Panc1 (cell line): ENCODE data around the gene SPATA22. TPM values are rescaled to one million over a fixed set of nuclear protein-coding genes. Genes with fewer than 3 reads are reported as not detected.

Experiments used
- ATAC-seq: fragments of 200-7000 bp; cut with Tn5 transposase; 2 replicates; pipeline ENCODE4 v1.9.1; 2020; ENCODE audit warnings: mild to moderate bottlenecking, moderate library complexity
- BruUV-seq: library from RNA; stranded (reverse); fragments of 400-500 nt; replicated peaks from 2 replicates; lab custom pipeline; 2021; lab: Mats Ljungman, UMichigan
- CTCF ChIA-PET: fragments of 300-600 bp; sonication (Branson Sonifier 250); formaldehyde crosslinking; loops from one replicate; lab custom pipeline; 2022; ENCODE audit warnings: antibody characterized with exemption; lab: Charles Lee
- POLR2A ChIA-PET: fragments of 300-600 bp; sonication (Branson Sonifier 250); formaldehyde crosslinking; loops from one replicate; lab custom pipeline; 2022; ENCODE audit warnings: antibody characterized with exemption; lab: Charles Lee
- DNase-seq: peaks from one replicate; pipeline ENCODE4 v3.0.0-alpha.2; 2010; ENCODE audit warnings: low read depth, low spot score
- H3K27ac ChIP-seq: 2 replicates; pipeline ENCODE4 v1.5.1; 2011; ENCODE audit warnings: mild to moderate bottlenecking, low read length, inconsistent platforms
- H3K27me3 ChIP-seq: fragments of 200-500 bp; sonication (Bioruptor generic); 2 replicates; pipeline ENCODE4 v1.6.0; 2014; ENCODE audit warnings: low read length, inconsistent platforms; ENCODE audit not compliant: control insufficient read depth, insufficient read depth
- H3K36me3 ChIP-seq: fragments of 200-500 bp; sonication (Bioruptor generic); 2 replicates; pipeline ENCODE4 v1.5.1; 2014; ENCODE audit warnings: inconsistent platforms, mild to moderate bottlenecking, low read length, moderate library complexity; ENCODE audit not compliant: control insufficient read depth, insufficient read depth
- H3K4me1 ChIP-seq: 2 replicates; pipeline ENCODE4 v1.5.1; 2011; ENCODE audit warnings: inconsistent platforms, mild to moderate bottlenecking, low read length, moderate library complexity; ENCODE audit not compliant: control insufficient read depth, insufficient read depth
- H3K4me3 ChIP-seq, 2 experiments: 2 replicates each; pipeline ENCODE4 v1.5.1; 2011 to 2012; ENCODE audit warnings: low read depth in 2 of 2, low read length in 2 of 2, mild to moderate bottlenecking in 2 of 2, inconsistent platforms in 1 of 2, moderate library complexity in 1 of 2
- H3K9me3 ChIP-seq: fragments of 200-500 bp; sonication (Bioruptor generic); 2 replicates; pipeline ENCODE4 v1.5.1; 2014; ENCODE audit warnings: low read depth, mild to moderate bottlenecking, inconsistent platforms, low read length, moderate library complexity; ENCODE audit not compliant: control insufficient read depth, insufficient read depth
- CTCF ChIP-seq: fragments of 450-650 bp; IDR thresholded peaks from 2 replicates; pipeline ENCODE4 v1.5.1; 2017; ENCODE audit warnings: mild to moderate bottlenecking
- POLR2AphosphoS5 ChIP-seq: IDR thresholded peaks from 2 replicates; pipeline ENCODE4 v1.6.1; 2012; ENCODE audit warnings: mild to moderate bottlenecking, low read depth, low read length, moderate library complexity
- REST ChIP-seq, 2 experiments: IDR thresholded peaks; 2 replicates each; pipeline ENCODE4 v1.6.1; 2011 to 2012; ENCODE audit warnings: low read depth in 2 of 2, control low read depth in 1 of 2, low read length in 1 of 2, mild to moderate bottlenecking in 1 of 2, moderate library complexity in 1 of 2; ENCODE audit not compliant: insufficient read depth in 1 of 2
- SIN3A ChIP-seq: IDR thresholded peaks from 2 replicates; pipeline ENCODE4 v1.6.1; 2012; ENCODE audit warnings: low read depth, mild to moderate bottlenecking, low read length, moderate library complexity, borderline replicate concordance; ENCODE audit not compliant: insufficient read depth
- TCF7L2 ChIP-seq: IDR thresholded peaks from 2 replicates; pipeline ENCODE4 v1.6.1; 2011; ENCODE audit warnings: mild to moderate bottlenecking, low read depth, low read length, inconsistent platforms
- in situ Hi-C: cut with HindIII; loops from 2 replicates; pipeline ENCODE4 v1.10.0; 2016; ENCODE audit warnings: low sequenced_read_pairs, low pct_unique_long_range_greater_than_20kb
- intact Hi-C: fragments of 100-400 bp; cut with micrococcal nuclease; formaldehyde crosslinking; loops from one replicate; pipeline ENCODE4 v1.10.0; 2022; ENCODE audit not compliant: unreplicated experiment
- total RNA-seq: library from RNA; stranded (reverse); gene quantifications from one replicate; pipeline ENCODE4 v1.2.1, GENCODE V29; 2021; ENCODE audit not compliant: unreplicated experiment

SPATA22 gene
- total RNA-seq, 1 experiment from 2014 or later, result not detected

GRCh38 chr17:3474212-3474611 is 2.6 kb upstream of the SPATA22 start:
- Histone ChIP-seq H3K4me1 (no peaks in the 10 kb centered on the region), H3K9me3 (no peaks in the 10 kb centered on the region), H3K27me3 (no peaks in the 10 kb centered on the region; the same call in 1 of the 2 replicates), H3K4me3 (no peak overlapping the region), H3K27ac (no peak overlapping the region), H3K36me3 (no peaks in the 10 kb centered on the region)
- ATAC-seq (no peak), DNase-seq (no peak)
- in situ Hi-C loops, result no loop called here
- TF ChIP-seq POLR2AphosphoS5, result no peak
- TF ChIP-seq SIN3A, result no peak
- TF ChIP-seq TCF7L2, result no peak
- no peak for TF ChIP-seq CTCF
- TF ChIP-seq REST (IDR thresholded peaks at IDR 0.05; ENCODE audit: insufficient read depth in 1 of 2, low read depth in 2 of 2, low read length in 1 of 2), result no peak
- no TSS peak for BruUV-seq
- ChIA-PET CTCF (no interaction called here), POLR2A (no interaction called here)
- intact Hi-C loops, result no loop called here

- intact Hi-C loops, result no loop called here
- POLR2A ChIA-PET, result no interaction called here
- no TSS peak for BruUV-seq
- no peak overlapping the region for H3K27ac ChIP-seq
- no peaks in the 10 kb centered on the region for H3K4me1 ChIP-seq
- no peak overlapping the region for H3K4me3 ChIP-seq
- in situ Hi-C loops, result no loop called here
- DNase-seq (no peak), ATAC-seq (no peak)
- no peaks in the 10 kb centered on the region for H3K27me3 ChIP-seq
- no peaks in the 10 kb centered on the region for H3K36me3 ChIP-seq
- CTCF ChIA-PET, result no interaction called here
- no peaks in the 10 kb centered on the region for H3K9me3 ChIP-seq
- no peak for TF ChIP-seq REST (IDR thresholded peaks at IDR 0.05; ENCODE audit: insufficient read depth in 1 of 2, low read depth in 2 of 2, low read length in 1 of 2)
- TF ChIP-seq CTCF, result no peak
- no peak for TF ChIP-seq TCF7L2
- TF ChIP-seq POLR2AphosphoS5, result no peak
- no peak for TF ChIP-seq SIN3A
Measured at GRCh38 chr17:3472137-3472536, 518 bp upstream of the SPATA22 start.
